Fibroblast of lung (primary cell): ENCODE data around the gene CTU1. TPM values are rescaled to one million over a fixed set of nuclear protein-coding genes. Genes with fewer than 3 reads are reported as not detected.

ENCODE experiments used
- DNase-seq, 2 donors: peaks; one replicate each; pipeline versions ENCODE4 v3.0.0 to v3.0.0-alpha.2; 2010; ENCODE audit warnings: low read depth in 2 of 2
- H2AFZ ChIP-seq: 2 replicates; pipeline ENCODE4 v1.5.1; 2012; ENCODE audit warnings: low read length, control low read depth, inconsistent platforms
- H3K27ac ChIP-seq: 2 replicates; pipeline ENCODE4 v1.5.1; 2011; ENCODE audit warnings: low read length, control low read depth; ENCODE audit not compliant: insufficient read depth
- H3K27me3 ChIP-seq: 2 replicates; pipeline ENCODE4 v1.5.1; 2011; ENCODE audit warnings: mild to moderate bottlenecking, low read length; ENCODE audit not compliant: control insufficient read depth, insufficient read depth
- H3K36me3 ChIP-seq: 2 replicates; pipeline ENCODE4 v1.5.1; 2011; ENCODE audit warnings: low read length; ENCODE audit not compliant: control insufficient read depth, insufficient read depth
- H3K4me1 ChIP-seq: 2 replicates; pipeline ENCODE4 v1.5.1; 2011; ENCODE audit warnings: low read length; ENCODE audit not compliant: control insufficient read depth, insufficient read depth; ENCODE audit errors: extremely low read depth
- H3K4me2 ChIP-seq: 2 replicates; pipeline ENCODE4 v1.5.1; 2011; ENCODE audit warnings: low read length, control low read depth; ENCODE audit not compliant: insufficient read depth; ENCODE audit errors: extremely low read depth
- H3K4me3 ChIP-seq, 4 experiments: fragments of 200-600 bp in 1 of 4; sonication (generic) in 1 of 4; replicated peaks in 1 of 4; 2 replicates each; pipeline ENCODE4 v1.5.1; 2011 to 2016; ENCODE audit warnings: low read length in 4 of 4, low read depth in 3 of 4, mild to moderate bottlenecking in 3 of 4, control low read depth in 2 of 4, inconsistent platforms in 1 of 4, mixed read lengths in 1 of 4; ENCODE audit not compliant: insufficient read depth in 1 of 4; ENCODE audit errors: control extremely low read depth in 1 of 4
- H3K79me2 ChIP-seq: 2 replicates; pipeline ENCODE4 v1.5.1; 2012; ENCODE audit warnings: mild to moderate bottlenecking, low read length, inconsistent platforms; ENCODE audit not compliant: control insufficient read depth, insufficient read depth
- H3K9ac ChIP-seq: 2 replicates; pipeline ENCODE4 v1.5.1; 2011; ENCODE audit warnings: mild to moderate bottlenecking, low read length, control low read depth; ENCODE audit not compliant: insufficient read depth
- H3K9me3 ChIP-seq: 2 replicates; pipeline ENCODE4 v1.5.1; 2012; ENCODE audit warnings: low read depth, low read length; ENCODE audit not compliant: control insufficient read depth, insufficient read depth
- H4K20me1 ChIP-seq: 2 replicates; pipeline ENCODE4 v1.5.1; 2011; ENCODE audit warnings: low read length; ENCODE audit not compliant: control insufficient read depth, insufficient read depth; ENCODE audit errors: extremely low read depth
- EZH2 ChIP-seq: IDR thresholded peaks from 2 replicates; pipeline ENCODE4 v1.5.1; 2012; ENCODE audit warnings: low read length, control low read depth, mild to moderate bottlenecking; ENCODE audit errors: missing control alignments
- polyA plus RNA-seq, 2 donors: library from polyadenylated mRNA; depleted of rRNA in 1 of 2; stranded (reverse) in 1 of 2; unstranded in 1 of 2; fragments of >200 nt; gene quantifications; 2 replicates each; pipeline ENCODE4 v1.2.1, GENCODE V29; 2011 to 2012; ENCODE audit warnings: missing spikeins in 1 of 2
- total RNA-seq: library from RNA; depleted of rRNA; stranded (reverse); fragments of >200 nt; gene quantifications from 2 replicates; pipeline ENCODE4 v1.2.1, GENCODE V29; 2014
- TF ChIP-seq, protein P1 (sequence below), 2 donors: IDR thresholded peaks in 1 of 2; conservative IDR thresholded peaks in 1 of 2; 1 replicate in 1 of 2; 2 replicates in 1 of 2; pipeline ENCODE4 v1.5.1; 2011 to 2012; ENCODE audit warnings: low read length in 2 of 2, control low read depth in 1 of 2, inconsistent platforms in 1 of 2, low read depth in 1 of 2, mild to moderate bottlenecking in 1 of 2

Gene CTU1
- total and polyA plus RNA-seq, 2 donors (not counting 1 experiment from before 2014, with no cell fraction given), result 1.2 to 8.1 TPM

DNA sequence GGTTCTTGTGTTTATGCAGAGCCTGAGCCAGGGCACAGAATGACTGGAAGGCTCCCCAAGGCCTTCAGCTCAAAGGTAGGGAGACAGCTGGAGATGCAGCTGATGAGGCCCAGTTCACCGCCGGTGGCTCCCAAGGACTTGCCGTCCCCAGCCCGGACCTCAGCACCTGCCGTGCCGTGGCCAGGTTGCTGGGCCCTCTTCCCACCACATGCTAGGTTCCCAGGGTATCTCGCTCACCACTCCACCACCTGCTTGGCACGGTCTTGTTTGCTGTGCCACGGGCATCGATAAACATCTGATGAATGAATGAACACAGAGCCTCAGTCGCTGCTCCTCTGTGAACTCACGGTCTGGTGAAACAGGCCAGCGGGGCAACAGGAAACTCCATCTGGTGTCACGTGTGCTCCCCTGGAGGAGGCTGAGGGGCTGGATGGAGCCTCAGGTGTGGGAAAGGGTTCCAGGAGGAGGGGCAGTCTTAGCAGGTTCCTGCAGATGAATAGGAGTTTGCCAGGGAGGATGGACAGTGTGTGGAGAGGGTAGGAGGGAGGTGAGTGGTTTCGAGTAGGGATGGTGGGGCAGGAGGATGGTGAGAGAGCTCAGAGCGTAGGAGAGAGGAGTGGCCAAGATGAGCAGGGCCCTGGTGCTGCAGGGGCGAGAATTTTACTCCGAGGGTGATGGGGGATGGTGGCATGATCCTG, 21.9 kb downstream of the CTU1 start:
- no peak overlapping the region for H3K9ac ChIP-seq
- no peak for DNase-seq
- H3K4me3 ChIP-seq, result no peak overlapping the region

DNA sequence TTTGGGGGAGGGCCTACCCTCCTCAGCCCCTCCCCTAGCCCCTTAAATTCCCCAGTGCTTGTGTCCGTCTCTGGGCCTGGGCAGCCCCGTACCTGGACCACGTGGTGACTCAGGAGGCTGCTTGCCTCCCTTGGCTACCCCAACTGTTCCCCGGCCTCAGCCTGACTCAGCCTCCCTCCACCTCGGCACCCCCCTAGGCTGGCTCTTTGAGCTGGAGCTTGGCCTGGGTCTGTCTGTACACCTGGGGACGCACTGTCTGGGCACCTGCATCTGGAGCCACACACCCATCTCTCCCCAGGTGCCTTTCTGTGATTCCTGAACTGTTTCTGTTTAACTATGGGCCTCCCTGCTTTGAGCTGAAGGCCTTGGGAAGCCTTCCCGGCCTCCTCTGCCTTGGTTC, 23.7 kb downstream of the CTU1 start:
- no peaks in the 10 kb centered on the region for H4K20me1 ChIP-seq
- no peak overlapping the region for H3K4me2 ChIP-seq
- no peaks in the 10 kb centered on the region for H3K79me2 ChIP-seq
- H3K27ac ChIP-seq, result no peak overlapping the region
- no peaks in the 10 kb centered on the region for H3K27me3 ChIP-seq
- no peaks in the 10 kb centered on the region for H3K4me1 ChIP-seq
- H2AFZ ChIP-seq, result no peak overlapping the region
- no peak overlapping the region for H3K4me3 ChIP-seq
- no peaks in the 10 kb centered on the region for H3K36me3 ChIP-seq
- no peaks in the 10 kb centered on the region for H3K9me3 ChIP-seq
- DNase-seq, result no peak
- no peak overlapping the region for H3K9ac ChIP-seq
- no peak for TF ChIP-seq EZH2
- TF ChIP-seq, protein P1, sequence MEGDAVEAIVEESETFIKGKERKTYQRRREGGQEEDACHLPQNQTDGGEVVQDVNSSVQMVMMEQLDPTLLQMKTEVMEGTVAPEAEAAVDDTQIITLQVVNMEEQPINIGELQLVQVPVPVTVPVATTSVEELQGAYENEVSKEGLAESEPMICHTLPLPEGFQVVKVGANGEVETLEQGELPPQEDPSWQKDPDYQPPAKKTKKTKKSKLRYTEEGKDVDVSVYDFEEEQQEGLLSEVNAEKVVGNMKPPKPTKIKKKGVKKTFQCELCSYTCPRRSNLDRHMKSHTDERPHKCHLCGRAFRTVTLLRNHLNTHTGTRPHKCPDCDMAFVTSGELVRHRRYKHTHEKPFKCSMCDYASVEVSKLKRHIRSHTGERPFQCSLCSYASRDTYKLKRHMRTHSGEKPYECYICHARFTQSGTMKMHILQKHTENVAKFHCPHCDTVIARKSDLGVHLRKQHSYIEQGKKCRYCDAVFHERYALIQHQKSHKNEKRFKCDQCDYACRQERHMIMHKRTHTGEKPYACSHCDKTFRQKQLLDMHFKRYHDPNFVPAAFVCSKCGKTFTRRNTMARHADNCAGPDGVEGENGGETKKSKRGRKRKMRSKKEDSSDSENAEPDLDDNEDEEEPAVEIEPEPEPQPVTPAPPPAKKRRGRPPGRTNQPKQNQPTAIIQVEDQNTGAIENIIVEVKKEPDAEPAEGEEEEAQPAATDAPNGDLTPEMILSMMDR (conservative IDR thresholded peaks at IDR 0.05 in 1 of 2, IDR thresholded peaks at IDR 0.05 in 1 of 2; ENCODE audit: low read depth in 1 of 2, low read length in 2 of 2), result no peak

More for the DNA sequence above, 21.9 kb downstream of the CTU1 start:
- no peaks in the 10 kb centered on the region for H3K79me2 ChIP-seq
- TF ChIP-seq, protein P1 (conservative IDR thresholded peaks at IDR 0.05 in 1 of 2, IDR thresholded peaks at IDR 0.05 in 1 of 2; ENCODE audit: low read depth in 1 of 2, low read length in 2 of 2), result no peak
- TF ChIP-seq EZH2, result no peak
- H3K4me1 ChIP-seq, result no peaks in the 10 kb centered on the region
- H4K20me1 ChIP-seq, result no peaks in the 10 kb centered on the region
- no peaks in the 10 kb centered on the region for H3K9me3 ChIP-seq
- H3K27ac ChIP-seq, result no peak overlapping the region
- no peaks in the 10 kb centered on the region for H3K36me3 ChIP-seq
- H2AFZ ChIP-seq, result no peak overlapping the region
- H3K27me3 ChIP-seq, result no peaks in the 10 kb centered on the region
- H3K4me2 ChIP-seq, result no peak overlapping the region

DNA sequence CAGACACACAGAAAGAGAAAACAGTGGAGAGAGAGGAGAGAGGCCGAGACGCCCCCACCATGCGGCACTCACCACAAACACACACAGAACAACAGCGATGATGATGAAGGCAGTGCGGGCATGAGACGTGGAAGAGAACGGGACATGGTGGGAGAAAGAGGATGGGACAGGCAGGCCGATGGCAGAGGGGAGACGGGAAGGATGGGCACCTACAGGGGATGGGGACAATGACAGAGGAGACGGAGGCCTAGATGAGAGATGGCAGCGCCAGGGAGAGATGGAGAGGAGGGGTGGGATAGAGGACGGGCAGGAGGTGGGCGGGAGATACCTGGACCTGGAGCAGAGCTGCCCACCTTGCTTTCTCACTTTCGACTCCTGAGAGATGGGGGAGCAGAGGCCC, 24.4 kb downstream of the CTU1 start:
- H3K4me3 ChIP-seq, result no peak overlapping the region
- no peaks in the 10 kb centered on the region for H3K27me3 ChIP-seq
- no peak overlapping the region for H3K27ac ChIP-seq
- no peaks in the 10 kb centered on the region for H3K9me3 ChIP-seq
- H2AFZ ChIP-seq, result no peak overlapping the region
- no peaks in the 10 kb centered on the region for H3K79me2 ChIP-seq
- no peaks in the 10 kb centered on the region for H3K4me1 ChIP-seq
- H3K9ac ChIP-seq, result no peak overlapping the region
- H3K36me3 ChIP-seq, result no peaks in the 10 kb centered on the region
- no peaks in the 10 kb centered on the region for H4K20me1 ChIP-seq
- TF ChIP-seq EZH2, result no peak
- TF ChIP-seq, protein P1 (conservative IDR thresholded peaks at IDR 0.05 in 1 of 2, IDR thresholded peaks at IDR 0.05 in 1 of 2; ENCODE audit: low read depth in 1 of 2, low read length in 2 of 2), result no peak
- no peak for DNase-seq
- H3K4me2 ChIP-seq, result no peak overlapping the region
